NCI-H2171 (cell line): ENCODE results near the gene HORMAD2.

Experiments used
- DNase-seq: peaks from one replicate; lab custom pipeline; 2025; lab: John Stamatoyannopoulos, UW

HORMAD2 gene

GRCh38 chr22:30169002-30169401, 88.7 kb downstream of the HORMAD2 start:
- no peak for DNase-seq

- DNase-seq = no peak
These were observed 89.9 kb downstream of the HORMAD2 start for GRCh38 chr22:30170129-30170528.

DNA sequence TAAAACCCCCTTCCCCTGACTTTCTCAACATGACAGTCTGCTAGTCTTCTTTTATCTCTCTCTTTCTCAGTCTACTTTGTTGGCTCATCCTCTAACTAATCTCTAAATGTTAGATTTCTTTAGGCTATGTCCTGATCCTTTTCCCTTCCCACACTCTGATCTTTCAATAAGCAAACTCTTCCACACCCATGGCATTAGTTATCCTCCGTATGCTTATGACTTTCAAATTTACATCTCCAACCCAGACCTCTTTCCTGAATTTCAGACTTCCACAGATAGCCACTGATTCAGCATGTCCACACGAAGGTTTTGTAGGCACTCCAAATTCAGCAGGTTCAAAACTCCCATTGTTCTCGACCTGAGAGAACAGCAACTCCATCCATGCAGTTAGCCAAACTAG, 90.7 kb downstream of the HORMAD2 start:
- no peak for DNase-seq

DNA sequence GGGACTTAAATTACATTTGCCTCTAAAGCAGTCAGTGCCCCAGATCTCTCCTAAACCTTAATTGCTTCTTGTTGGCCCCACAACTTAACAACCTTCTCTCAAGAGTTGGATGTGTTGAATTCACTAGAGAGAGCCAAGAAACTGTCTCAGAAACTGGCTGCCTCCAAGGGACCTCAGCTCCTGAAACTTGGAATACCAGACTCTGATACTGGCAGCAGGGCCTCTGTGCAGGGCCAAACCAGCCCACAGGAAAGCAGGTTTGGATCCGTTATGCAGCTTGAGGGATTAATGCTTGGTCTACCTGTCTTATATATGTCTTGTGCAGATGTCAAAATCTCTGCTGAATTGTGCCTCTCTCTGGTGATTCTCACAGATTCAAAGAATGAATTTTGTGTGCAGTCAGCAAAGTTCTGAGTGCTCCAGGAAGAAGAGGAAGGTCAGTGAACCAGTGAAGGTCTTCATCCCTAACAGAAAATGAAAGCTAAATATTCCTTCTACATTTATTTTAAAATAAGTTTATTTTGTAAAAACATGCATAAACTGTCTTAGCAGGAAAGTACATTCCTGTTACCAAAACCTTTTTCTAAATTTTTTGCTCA, 95.5 kb downstream of the HORMAD2 start:
- no peak for DNase-seq

DNA sequence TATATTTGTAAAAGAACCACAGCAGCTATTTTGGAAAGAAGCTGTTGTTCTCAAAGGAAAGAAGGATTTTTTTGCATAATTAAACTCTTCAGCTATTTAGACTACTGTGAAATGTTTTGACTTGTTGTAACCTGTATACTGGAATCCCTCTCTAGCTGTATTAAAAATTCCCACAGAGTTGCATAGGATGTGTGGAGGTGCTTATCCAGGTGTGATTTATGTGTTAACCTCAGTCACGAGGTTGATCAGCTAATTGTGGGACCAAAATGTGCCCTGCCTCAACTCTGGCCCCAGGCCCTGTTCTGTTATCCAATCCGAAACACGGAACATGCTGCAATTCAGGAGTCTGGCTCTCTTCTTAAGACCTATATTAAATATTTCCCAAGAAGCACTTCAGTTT, 96.2 kb downstream of the HORMAD2 start:
- DNase-seq = no peak

DNA sequence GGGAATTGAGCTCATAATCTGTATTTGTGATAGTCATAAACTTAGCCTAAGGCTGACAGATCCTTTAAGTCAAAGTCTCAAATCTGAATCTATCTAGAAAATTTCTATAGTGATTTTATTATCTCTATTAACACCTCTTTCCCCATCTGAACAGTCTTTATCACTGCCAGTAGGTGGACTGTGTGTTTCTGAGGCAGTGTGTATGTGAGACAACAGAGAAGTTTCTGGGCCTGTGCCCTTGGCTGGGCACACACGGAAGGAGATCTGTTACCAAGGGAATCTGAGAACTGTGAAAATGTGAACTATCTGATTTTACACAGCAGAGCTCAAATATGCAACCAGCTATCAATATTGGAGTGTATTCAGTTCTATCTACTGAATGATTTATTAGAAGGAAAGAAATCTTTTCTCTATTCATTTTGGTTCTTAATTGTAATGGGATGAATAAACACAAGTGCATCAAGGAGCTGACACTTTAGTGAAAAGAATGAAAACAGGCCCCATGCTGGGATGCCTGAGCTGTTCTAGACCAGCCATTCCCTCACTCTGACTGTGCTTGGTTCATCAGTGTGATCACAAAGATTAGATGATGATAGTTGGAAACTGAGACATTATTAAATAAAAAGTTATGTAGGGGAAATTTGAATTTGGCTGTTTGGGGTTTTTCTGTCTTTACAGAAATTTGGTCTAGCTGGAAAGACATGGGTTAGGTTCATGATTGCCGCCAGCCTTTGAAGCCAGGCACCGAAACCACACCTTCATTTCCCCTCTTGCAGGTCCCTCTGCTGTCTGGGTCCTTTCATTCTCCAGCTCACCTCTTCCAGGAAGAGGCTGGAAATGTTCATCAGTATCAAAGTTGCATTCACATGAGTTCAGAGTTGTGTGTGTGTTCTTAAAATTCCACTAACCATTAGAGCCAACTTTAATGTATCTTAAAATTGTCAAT, 98.2 kb downstream of the HORMAD2 start:
- no peak for DNase-seq

GRCh38 chr22:30180616-30181015, 100.4 kb downstream of the HORMAD2 start:
- no peak for DNase-seq

DNA sequence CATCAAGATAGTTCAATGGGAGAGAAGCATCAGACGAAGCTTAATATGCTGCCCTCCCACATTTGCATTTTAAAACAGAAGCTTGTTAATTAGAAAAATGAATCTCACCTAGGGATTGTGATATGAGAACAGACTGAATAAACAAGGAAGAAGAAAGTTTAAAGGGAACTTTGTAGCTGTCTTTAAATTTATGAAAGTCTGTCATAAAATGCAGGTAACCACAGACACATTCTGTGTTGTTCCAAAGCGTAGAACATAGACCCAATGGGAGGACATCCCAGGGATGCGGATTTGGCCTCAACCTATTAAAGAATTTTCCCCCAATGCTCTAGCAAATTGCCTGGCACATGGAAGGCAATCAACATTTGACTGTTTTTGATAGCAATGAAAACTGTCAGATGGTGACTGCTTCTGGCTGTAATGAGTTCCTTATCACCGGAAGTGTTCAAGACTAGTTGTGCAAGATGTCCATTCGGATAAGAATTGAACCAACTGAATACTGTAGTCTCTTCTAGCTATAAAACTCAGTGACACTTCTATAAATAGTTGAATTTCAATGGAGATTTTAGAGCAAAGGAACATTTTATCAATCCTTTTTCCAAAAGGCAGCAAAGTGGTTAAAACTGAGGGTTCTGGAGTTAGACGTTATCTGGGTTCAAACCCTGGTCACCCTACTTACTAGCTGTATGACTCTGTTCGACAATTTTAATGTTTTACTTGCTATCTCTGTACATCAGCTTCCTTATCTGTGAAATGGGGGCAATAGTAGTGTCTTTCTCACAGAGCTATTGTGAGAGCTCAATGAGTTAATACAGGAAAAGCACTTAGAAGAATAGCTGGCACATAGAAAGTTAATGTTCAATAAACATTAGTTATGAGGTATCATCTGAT, 101.4 kb downstream of the HORMAD2 start:
- DNase-seq = no peak

DNA sequence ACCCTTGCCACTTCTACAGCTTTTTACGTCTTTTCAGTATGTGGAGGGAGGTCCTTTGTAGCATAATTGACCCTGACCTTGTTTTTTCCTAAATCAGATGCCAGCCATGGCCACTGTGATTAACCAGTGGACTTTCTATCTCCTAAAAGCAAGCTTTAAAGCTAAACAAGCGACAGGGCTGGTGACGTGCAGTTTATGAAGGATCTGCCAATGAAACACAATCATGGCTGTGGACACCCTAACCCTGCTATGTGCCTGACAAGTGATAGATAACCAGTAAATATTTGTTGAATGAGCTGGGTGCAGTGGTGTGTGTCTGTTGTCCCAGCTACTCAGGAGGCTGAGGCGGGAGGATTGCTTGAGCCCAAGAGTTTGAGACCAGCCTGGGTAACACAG, 102.1 kb downstream of the HORMAD2 start:
- no peak for DNase-seq

- DNase-seq = no peak
These were observed 102.6 kb downstream of the HORMAD2 start for GRCh38 chr22:30182815-30183214.

DNA sequence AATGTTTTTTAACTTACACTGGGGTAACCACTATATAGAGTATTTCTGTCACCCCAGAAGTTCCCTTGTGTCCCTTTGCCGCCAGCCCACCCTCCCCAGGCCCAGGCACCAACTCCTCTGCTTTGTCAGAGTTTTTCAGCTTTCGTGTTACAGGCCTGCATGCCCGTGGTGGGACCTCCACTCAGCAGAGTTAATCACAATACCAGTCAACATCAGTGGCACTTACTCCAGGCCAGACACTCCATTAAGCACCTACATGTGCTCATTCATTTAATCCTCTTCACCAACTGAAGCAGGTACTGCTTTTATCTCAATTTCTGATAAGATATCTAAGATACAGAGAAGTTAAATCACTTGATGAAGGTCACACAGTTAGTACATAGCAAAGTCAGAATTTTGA, 103.0 kb downstream of the HORMAD2 start:
- no peak for DNase-seq

DNA sequence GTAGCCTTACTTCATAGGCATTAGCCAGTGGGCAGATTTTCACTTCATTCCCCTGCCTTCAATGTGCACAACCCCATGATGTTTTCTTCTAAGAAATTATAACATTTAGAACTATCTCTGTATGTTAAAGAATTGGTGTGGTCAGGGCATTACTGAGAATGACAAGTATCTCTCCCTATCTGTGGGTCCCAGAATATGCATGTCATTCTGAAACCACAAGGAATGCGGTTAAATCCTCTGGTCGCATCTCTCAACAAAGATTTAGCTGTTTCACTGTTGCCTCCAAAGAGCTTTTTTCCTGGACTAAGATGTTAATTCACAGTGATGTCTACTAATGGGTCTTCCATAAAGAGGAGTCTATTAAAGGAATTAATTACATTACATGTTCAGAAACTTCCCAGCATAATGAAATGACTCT, 103.6 kb downstream of the HORMAD2 start:
- no peak for DNase-seq

- no peak for DNase-seq
These were observed 104.9 kb downstream of the HORMAD2 start for GRCh38 chr22:30185129-30185528.

DNA sequence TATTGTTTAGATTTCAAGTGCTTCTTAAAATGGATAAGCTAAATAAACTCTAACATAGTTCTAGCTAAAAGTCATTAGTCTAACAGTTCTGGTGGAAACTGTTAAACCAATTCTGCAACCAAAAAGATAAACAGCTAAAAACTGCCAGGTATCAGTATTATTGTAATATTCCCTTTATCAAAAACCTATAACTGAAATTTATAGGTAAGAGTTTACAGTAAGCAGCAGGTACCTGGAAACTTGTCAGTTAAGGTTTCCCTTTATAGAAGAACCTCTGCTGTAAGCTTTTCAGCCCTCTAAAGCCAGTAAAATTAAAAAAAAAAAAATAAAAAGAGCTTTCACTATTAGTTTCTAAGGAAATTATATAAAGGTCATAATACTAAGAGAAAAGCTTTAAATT, 105.3 kb downstream of the HORMAD2 start:
- no peak for DNase-seq

DNA sequence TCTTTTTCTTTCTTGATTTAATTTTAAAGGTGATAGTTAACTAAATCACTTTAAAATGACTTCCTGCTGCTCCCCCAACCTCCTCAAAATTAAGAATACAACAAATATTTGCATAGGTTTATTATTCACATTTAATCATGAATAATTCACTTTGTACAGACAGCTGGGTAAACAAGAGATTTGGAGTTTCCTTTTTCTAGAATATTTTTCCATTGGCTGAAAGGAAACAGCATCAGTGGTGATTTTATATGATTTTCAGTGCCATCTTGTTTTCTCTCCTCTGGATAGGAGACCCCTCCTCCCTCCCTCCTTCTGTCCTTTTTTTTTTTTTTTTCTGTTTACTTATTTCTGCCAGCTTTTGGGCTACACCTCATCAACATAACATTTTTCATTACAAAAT, 105.8 kb downstream of the HORMAD2 start:
- DNase-seq = no peak

DNA sequence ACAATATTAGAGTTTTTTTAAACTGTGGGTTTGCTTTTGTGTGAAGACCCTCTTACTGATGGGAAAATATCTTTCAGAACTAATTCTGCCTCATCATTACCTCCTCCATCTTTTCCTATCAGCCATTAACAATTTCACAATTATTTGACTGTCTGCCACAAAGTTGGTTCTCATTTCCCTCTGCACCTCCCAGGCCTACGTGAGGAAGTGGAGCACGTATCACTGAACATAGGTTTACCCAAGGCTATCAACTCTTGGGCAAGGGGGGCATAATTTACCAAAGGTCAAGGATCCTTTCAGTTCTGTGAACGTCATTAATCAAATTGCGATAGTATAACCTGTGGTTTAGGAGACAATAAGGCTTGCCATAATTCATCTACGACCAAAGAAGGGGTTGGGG, 106.2 kb downstream of the HORMAD2 start:
- DNase-seq = no peak

GRCh38 chr22:30187094-30187493, 106.8 kb downstream of the HORMAD2 start:
- no peak for DNase-seq

GRCh38 chr22:30187529-30188407, 107.5 kb downstream of the HORMAD2 start:
- no peak for DNase-seq

DNA sequence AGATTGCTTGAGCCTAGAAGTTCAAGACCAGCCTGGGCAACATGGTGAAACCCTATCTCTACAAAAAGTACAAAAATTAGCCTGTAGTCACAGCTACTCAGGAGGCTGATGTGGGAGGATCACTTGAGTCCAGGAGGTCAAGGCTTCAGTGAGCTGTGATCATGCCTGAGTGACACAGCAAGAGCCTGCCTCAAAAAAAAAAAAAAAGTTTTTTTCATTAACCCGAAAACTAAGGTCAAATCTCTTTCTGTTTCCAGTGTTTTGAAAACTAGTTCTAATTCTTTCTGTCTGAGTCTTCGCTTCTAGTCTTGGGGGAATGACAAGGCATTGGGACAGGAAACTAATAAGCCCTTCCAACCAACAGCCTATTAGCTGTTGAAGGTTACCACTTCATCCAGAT, 108.6 kb downstream of the HORMAD2 start:
- no peak for DNase-seq

GRCh38 chr22:30190574-30190973, 110.3 kb downstream of the HORMAD2 start:
- DNase-seq = no peak

GRCh38 chr22:30191040-30191701, 110.9 kb downstream of the HORMAD2 start:
- no peak for DNase-seq
